CD8-positive, alpha-beta memory T cell (primary cell): ENCODE data around the gene PDE11A. TPM values are rescaled to one million over a fixed set of nuclear protein-coding genes. Genes with fewer than 3 reads are reported as not detected.
"Not testable (repeated sequence)": the region's sequence is repeated elsewhere in the genome, so short reads cannot be mapped to it uniquely, and the experiment has no call there.

Experiments
- CTCF ChIA-PET: fragments of 350-600 bp; sonication (Branson Sonifier 250); formaldehyde crosslinking; loops from one replicate; lab custom pipeline; 2021; ENCODE audit warnings: antibody characterized with exemption; lab: Charles Lee
- POLR2A ChIA-PET: fragments of 350-600 bp; sonication (Branson Sonifier 250); formaldehyde crosslinking; loops from one replicate; lab custom pipeline; 2021; ENCODE audit warnings: antibody characterized with exemption; lab: Charles Lee
- DNase-seq, 5 donors: peaks; one replicate each; pipeline versions ENCODE4 v3.0.0 to v3.0.0-alpha.2; 2020 to 2022; ENCODE audit warnings: mixed read lengths in 1 of 5
- H3K27ac ChIP-seq: one replicate; pipeline ENCODE4 v1.7.0; 2013; ENCODE audit warnings: low read depth, mild to moderate bottlenecking, low read length, moderate library complexity
- H3K27me3 ChIP-seq: 2 replicates; pipeline ENCODE4 v1.7.0; 2013; ENCODE audit warnings: low read length, mild to moderate bottlenecking; ENCODE audit not compliant: insufficient read depth, poor library complexity, severe bottlenecking
- H3K36me3 ChIP-seq: 2 replicates; pipeline ENCODE4 v1.7.0; 2013; ENCODE audit warnings: mild to moderate bottlenecking, low read length, moderate library complexity; ENCODE audit not compliant: insufficient read depth
- H3K4me1 ChIP-seq: 2 replicates; pipeline ENCODE4 v1.7.0; 2013; ENCODE audit warnings: mild to moderate bottlenecking, low read length, moderate library complexity; ENCODE audit not compliant: insufficient read depth
- H3K4me3 ChIP-seq: 2 replicates; pipeline ENCODE4 v1.7.0; 2013; ENCODE audit warnings: mild to moderate bottlenecking, low read length
- H3K9me3 ChIP-seq: 2 replicates; pipeline ENCODE4 v1.7.0; 2013; ENCODE audit warnings: mild to moderate bottlenecking, low read length
- H3K27ac Mint-ChIP-seq, 8 donors: one replicate each; pipeline ENCODE4 v1.8.0; 2020 to 2021; ENCODE audit warnings: mixed read lengths in 8 of 8, mild to moderate bottlenecking in 6 of 8, inconsistent platforms in 3 of 8, moderate library complexity in 3 of 8
- H3K27me3 Mint-ChIP-seq, 2 donors: one replicate each; pipeline ENCODE4 v1.8.0; 2020 to 2021; ENCODE audit warnings: mixed read lengths in 2 of 2, mild to moderate bottlenecking in 1 of 2, moderate library complexity in 1 of 2
- H3K36me3 Mint-ChIP-seq, 3 donors: one replicate each; pipeline ENCODE4 v1.8.0; 2020 to 2021; ENCODE audit warnings: mixed read lengths in 3 of 3, inconsistent platforms in 1 of 3, mild to moderate bottlenecking in 1 of 3
- H3K4me1 Mint-ChIP-seq, 3 donors: one replicate each; pipeline ENCODE4 v1.8.0; 2020 to 2021; ENCODE audit warnings: mixed read lengths in 3 of 3, inconsistent platforms in 1 of 3, mild to moderate bottlenecking in 1 of 3
- H3K4me3 Mint-ChIP-seq, 7 donors: one replicate each; pipeline ENCODE4 v1.8.0; 2020 to 2021; ENCODE audit warnings: mixed read lengths in 7 of 7, mild to moderate bottlenecking in 6 of 7, moderate library complexity in 4 of 7, inconsistent platforms in 2 of 7
- H3K9me3 Mint-ChIP-seq, 5 donors: one replicate each; pipeline ENCODE4 v1.8.0; 2020 to 2022; ENCODE audit warnings: mixed read lengths in 5 of 5, mild to moderate bottlenecking in 3 of 5, moderate library complexity in 2 of 5, inconsistent platforms in 1 of 5
- polyA plus RNA-seq: library from polyadenylated mRNA; unstranded; fragments of 300-500 nt; fragmentation: Illumina TruSeq; gene quantifications from one replicate; pipeline ENCODE4 v1.2.3, GENCODE V29; 2021
- total RNA-seq, 2 experiments: library from RNA; stranded (reverse); gene quantifications; one replicate each; pipeline ENCODE4 v1.2.3, GENCODE V29; 2021

Gene PDE11A
- total and polyA plus RNA-seq, 3 experiments from 2014 or later: not detected

DNA sequence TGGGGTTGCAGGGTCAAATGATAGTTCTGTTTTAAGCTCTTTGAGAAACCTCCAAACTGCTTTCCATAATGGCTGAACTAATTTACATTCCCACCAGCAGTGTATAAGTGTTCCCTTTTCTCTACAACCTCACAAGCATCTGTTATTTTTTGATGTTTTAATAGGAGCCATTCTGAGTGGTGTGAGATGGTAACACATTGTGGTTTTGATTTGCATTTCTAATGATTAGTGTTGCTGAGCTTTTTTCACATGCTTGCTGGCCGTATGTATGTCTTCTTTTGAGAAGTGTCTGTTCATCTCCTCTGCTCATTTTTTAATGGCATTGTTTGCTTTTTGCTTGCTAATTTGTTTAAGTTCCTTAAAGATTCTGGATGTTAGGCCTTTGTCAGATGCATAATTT is 107.7 kb downstream of the PDE11A start:
- no peaks in the 10 kb centered on the region for H3K36me3 ChIP-seq
- Mint-ChIP-seq H3K4me3 (no peak overlapping the region), H3K4me1 (no peaks in the 10 kb centered on the region), H3K36me3 (no peaks in the 10 kb centered on the region), H3K27ac (no peak overlapping the region), H3K9me3 (peaks cover 0 to 3% (median 0%) of the 10 kb centered on the region in 5 donors), H3K27me3 (peaks cover 3 to 23% of the 10 kb centered on the region in 2 donors)
- POLR2A ChIA-PET: no interaction called here
- H3K9me3 ChIP-seq: no peaks in the 10 kb centered on the region
- no peak overlapping the region for H3K27ac ChIP-seq
- H3K27me3 ChIP-seq: no peaks in the 10 kb centered on the region
- H3K4me3 ChIP-seq: no peak overlapping the region
- H3K4me1 ChIP-seq: no peaks in the 10 kb centered on the region
- no peak for DNase-seq
- CTCF ChIA-PET: no interaction called here

DNA sequence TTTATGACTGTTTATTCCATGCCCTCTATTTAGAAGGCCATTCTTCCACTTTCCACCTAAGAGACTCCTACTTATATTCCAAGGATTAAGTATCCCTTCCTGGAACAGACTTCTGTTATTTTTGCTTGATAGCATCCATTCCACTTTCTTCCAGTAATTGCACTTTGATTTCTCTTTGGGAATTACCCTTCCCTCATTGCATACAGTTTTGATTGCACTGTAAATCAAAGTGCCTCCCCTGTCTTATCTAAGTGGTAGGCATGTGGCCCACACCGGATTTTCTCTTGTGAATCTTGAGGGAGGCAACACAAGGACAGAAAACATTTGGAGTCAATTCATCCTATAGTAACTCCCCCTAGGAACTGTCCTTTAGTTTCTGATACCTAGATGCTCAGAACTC is 120.4 kb downstream of the PDE11A start:
- Mint-ChIP-seq H3K27me3 (peaks cover 0 to 26% of the 10 kb centered on the region in 2 donors), H3K27ac (no peak overlapping the region), H3K4me1 (no peaks in the 10 kb centered on the region), H3K4me3 (no peak overlapping the region), H3K9me3 (peaks cover 0 to 4% (median 0%) of the 10 kb centered on the region in 5 donors), H3K36me3 (no peaks in the 10 kb centered on the region)
- Histone ChIP-seq H3K9me3 (no peaks in the 10 kb centered on the region), H3K27me3 (no peaks in the 10 kb centered on the region), H3K4me1 (no peaks in the 10 kb centered on the region), H3K4me3 (no peak overlapping the region), H3K36me3 (no peaks in the 10 kb centered on the region), H3K27ac (no peak overlapping the region)
- ChIA-PET POLR2A (no interaction called here), CTCF (no interaction called here)
- no peak for DNase-seq

DNA sequence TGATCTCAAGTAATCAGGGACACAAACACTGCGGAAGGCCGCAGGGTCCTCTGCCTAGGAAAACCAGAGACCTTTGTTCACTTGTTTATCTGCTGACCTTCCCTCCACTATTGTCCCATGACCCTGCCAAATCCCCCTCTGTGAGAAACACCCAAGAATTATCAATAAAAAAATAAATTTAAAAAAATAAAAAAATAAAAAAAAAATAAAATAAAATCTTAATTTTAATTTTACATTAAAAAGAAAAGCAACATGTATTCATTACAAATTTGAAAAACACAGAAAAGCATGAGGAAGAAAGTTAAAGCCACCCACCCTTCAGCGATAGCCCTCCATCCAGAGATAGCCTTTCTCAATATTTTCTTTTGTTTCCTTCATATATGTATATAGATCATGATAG is 125.0 kb downstream of the PDE11A start:
- H3K27ac ChIP-seq, H3K9me3 ChIP-seq, H3K27ac Mint-ChIP-seq, H3K36me3 Mint-ChIP-seq, DNase-seq, H3K4me3 Mint-ChIP-seq, H3K4me1 ChIP-seq, H3K27me3 ChIP-seq, H3K36me3 ChIP-seq, CTCF ChIA-PET, H3K4me3 ChIP-seq, POLR2A ChIA-PET, H3K4me1 Mint-ChIP-seq, H3K9me3 Mint-ChIP-seq: not testable (repeated sequence)
- peaks cover 0 to 11% of the 10 kb centered on the region in 2 donors for H3K27me3 Mint-ChIP-seq

DNA sequence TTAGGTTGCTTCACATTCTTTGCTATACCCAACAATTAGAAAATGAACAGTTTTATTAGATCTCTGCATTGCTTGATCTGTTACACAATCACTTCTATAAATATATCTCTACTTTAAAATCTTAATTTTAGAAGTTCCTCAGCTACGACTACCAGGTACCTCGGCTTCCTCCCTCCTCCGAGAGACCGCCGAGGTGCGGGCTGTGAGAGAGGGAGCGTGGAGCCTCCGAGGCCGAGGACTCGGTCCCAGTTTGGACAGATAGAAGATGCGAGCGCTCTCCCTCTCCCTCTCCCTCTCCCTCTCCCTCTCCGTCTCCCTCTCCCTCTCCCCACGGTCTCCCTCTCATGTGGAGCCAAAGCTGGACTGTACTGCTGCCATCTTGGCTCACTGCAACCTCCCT is 128.0 kb downstream of the PDE11A start:
- H3K36me3 Mint-ChIP-seq, H3K4me3 Mint-ChIP-seq, H3K9me3 ChIP-seq, H3K4me3 ChIP-seq, H3K27me3 ChIP-seq, H3K36me3 ChIP-seq, H3K4me1 ChIP-seq, H3K27ac ChIP-seq, H3K27me3 Mint-ChIP-seq, DNase-seq, H3K4me1 Mint-ChIP-seq, CTCF ChIA-PET, H3K9me3 Mint-ChIP-seq, H3K27ac Mint-ChIP-seq, POLR2A ChIA-PET: not testable (repeated sequence)

DNA sequence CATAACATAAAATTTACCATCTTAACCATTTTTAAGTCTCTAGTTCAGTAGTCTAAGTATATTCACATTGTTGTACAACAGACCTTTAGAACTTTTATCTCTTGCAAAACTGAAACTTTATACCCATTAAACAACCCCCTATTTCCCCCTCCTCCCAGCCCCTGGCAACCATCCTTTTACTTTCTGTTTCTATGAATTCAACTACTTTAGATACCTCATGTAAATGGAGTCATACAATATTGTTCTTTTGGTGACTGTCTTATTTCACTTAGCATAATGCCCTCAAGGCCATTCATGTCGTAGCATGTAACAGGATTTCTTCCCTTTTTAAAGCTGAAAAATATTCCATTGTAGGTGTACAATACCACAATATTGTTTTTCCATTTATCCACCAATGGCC is 129.8 kb downstream of the PDE11A start:
- CTCF ChIA-PET: no interaction called here

DNA sequence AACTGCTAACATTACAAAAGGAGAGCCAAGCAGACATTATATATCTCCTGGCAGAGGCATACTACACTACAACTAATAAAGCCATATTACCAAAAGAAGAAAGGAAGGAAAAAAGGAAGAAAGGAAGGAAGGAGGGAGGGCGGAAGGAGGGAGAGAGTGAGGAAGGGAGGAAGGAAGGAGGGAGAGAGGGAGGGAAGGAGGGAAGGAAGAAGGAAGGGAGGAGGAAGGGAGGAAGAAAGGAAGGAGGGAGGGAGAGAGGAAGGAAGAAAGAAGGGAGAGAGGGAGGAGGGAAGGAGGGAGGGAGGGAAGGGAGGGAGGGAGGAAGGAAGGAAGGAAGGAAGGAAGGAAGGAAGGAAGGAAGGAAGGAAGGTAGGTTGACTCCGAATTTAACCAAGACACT is 133.4 kb downstream of the PDE11A start:
- Histone ChIP-seq H3K4me1 (no peaks in the 10 kb centered on the region), H3K36me3 (no peaks in the 10 kb centered on the region), H3K27ac (no peak overlapping the region), H3K9me3 (no peaks in the 10 kb centered on the region), H3K27me3 (no peaks in the 10 kb centered on the region), H3K4me3 (no peak overlapping the region)
- no peak for DNase-seq
- H3K27ac Mint-ChIP-seq: no peak overlapping the region
- H3K9me3 Mint-ChIP-seq: no peaks in the 10 kb centered on the region
- POLR2A ChIA-PET: no interaction called here
- H3K27me3 Mint-ChIP-seq: peaks cover 3 to 7% of the 10 kb centered on the region in 2 donors
- no peaks in the 10 kb centered on the region for H3K36me3 Mint-ChIP-seq
- H3K4me3 Mint-ChIP-seq: no peak overlapping the region
- CTCF ChIA-PET: no interaction called here
- no peaks in the 10 kb centered on the region for H3K4me1 Mint-ChIP-seq

More for the DNA sequence above, 129.8 kb downstream of the PDE11A start:
- Histone ChIP-seq H3K4me3 (no peak overlapping the region), H3K36me3 (no peaks in the 10 kb centered on the region), H3K4me1 (no peaks in the 10 kb centered on the region), H3K27me3 (no peaks in the 10 kb centered on the region), H3K9me3 (no peaks in the 10 kb centered on the region), H3K27ac (no peak overlapping the region)
- Mint-ChIP-seq H3K9me3 (no peaks in the 10 kb centered on the region), H3K27ac (no peak overlapping the region), H3K36me3 (no peaks in the 10 kb centered on the region), H3K27me3 (peaks cover 0 to 7% of the 10 kb centered on the region in 2 donors), H3K4me3 (no peak overlapping the region), H3K4me1 (no peaks in the 10 kb centered on the region)
- no peak for DNase-seq
- POLR2A ChIA-PET: no interaction called here

- H3K4me1 Mint-ChIP-seq: no peaks in the 10 kb centered on the region
- H3K36me3 Mint-ChIP-seq: no peaks in the 10 kb centered on the region
- peaks cover 7 to 26% of the 10 kb centered on the region in 2 donors for H3K27me3 Mint-ChIP-seq
- H3K4me3 Mint-ChIP-seq: no peak overlapping the region
- CTCF ChIA-PET: no interaction called here
- no peaks in the 10 kb centered on the region for H3K36me3 ChIP-seq
- H3K27ac Mint-ChIP-seq: no peak overlapping the region
- POLR2A ChIA-PET: no interaction called here
- H3K27ac ChIP-seq: no peak overlapping the region
- no peaks in the 10 kb centered on the region for H3K27me3 ChIP-seq
- no peaks in the 10 kb centered on the region for H3K9me3 ChIP-seq
- H3K9me3 Mint-ChIP-seq: peaks cover 0 to 1% (median 0%) of the 10 kb centered on the region in 5 donors
- no peak for DNase-seq
- H3K4me3 ChIP-seq: no peak overlapping the region
- H3K4me1 ChIP-seq: no peaks in the 10 kb centered on the region
These were observed 141.7 kb downstream of the PDE11A start for GRCh38 chr2:177930916-177931315.

- H3K27me3 Mint-ChIP-seq: peaks cover 4 to 31% of the 10 kb centered on the region in 2 donors
- no peak overlapping the region for H3K27ac ChIP-seq
- peaks cover 0 to 1% (median 0%) of the 10 kb centered on the region in 5 donors for H3K9me3 Mint-ChIP-seq
- H3K36me3 ChIP-seq: no peaks in the 10 kb centered on the region
- no peaks in the 10 kb centered on the region for H3K27me3 ChIP-seq
- no peak for DNase-seq
- CTCF ChIA-PET: no interaction called here
- H3K27ac Mint-ChIP-seq: no peak overlapping the region
- no peak overlapping the region for H3K4me3 Mint-ChIP-seq
- POLR2A ChIA-PET: no interaction called here
- no peaks in the 10 kb centered on the region for H3K4me1 Mint-ChIP-seq
- H3K4me1 ChIP-seq: no peaks in the 10 kb centered on the region
- H3K36me3 Mint-ChIP-seq: no peaks in the 10 kb centered on the region
- no peak overlapping the region for H3K4me3 ChIP-seq
- no peaks in the 10 kb centered on the region for H3K9me3 ChIP-seq
These were observed 142.7 kb downstream of the PDE11A start for GRCh38 chr2:177929662-177930522.
